Cardiac fibroblast (primary cell): ENCODE data around the gene CPN2.

ENCODE experiments used
- DNase-seq, 2 donors: peaks; one replicate each; pipeline versions ENCODE4 v3.0.0 to v3.0.0-alpha.2; 2010; ENCODE audit warnings: low read depth in 2 of 2
- H3K4me3 ChIP-seq, 2 donors: replicated peaks in 1 of 2; 1 replicate in 1 of 2; 2 replicates in 1 of 2; pipeline ENCODE4 v1.5.1; 2011; ENCODE audit warnings: low read depth in 2 of 2, low read length in 2 of 2, mild to moderate bottlenecking in 2 of 2, moderate library complexity in 1 of 2
- CTCF ChIP-seq: IDR thresholded peaks from one replicate; pipeline ENCODE4 v1.5.1; 2011; ENCODE audit warnings: low read depth, mild to moderate bottlenecking, low read length, inconsistent platforms

The CPN2 gene

GRCh38 chr3:194298331-194299227 is 52.5 kb downstream of the CPN2 start:
- no peak for TF ChIP-seq CTCF
- no peak for DNase-seq

GRCh38 chr3:194296454-194297263 is 54.5 kb downstream of the CPN2 start:
- peak overlapping the region in 1 of 2 donors; percentile 11 for H3K4me3 ChIP-seq
- DNase-seq, result peak; percentile 81 to 95
- TF ChIP-seq CTCF, result no peak

More at GRCh38 chr3:194298331-194299227, 52.5 kb downstream of the CPN2 start:
- H3K4me3 ChIP-seq, result no peak overlapping the region

GRCh38 chr3:194294895-194295214 is 56.3 kb downstream of the CPN2 start:
- no peak for TF ChIP-seq CTCF
- no peak for DNase-seq
- H3K4me3 ChIP-seq, result no peak overlapping the region

- TF ChIP-seq CTCF, result no peak
- no peak overlapping the region for H3K4me3 ChIP-seq
- no peak for DNase-seq
Observed at GRCh38 chr3:194294199-194294894, 56.8 kb downstream of the CPN2 start.

GRCh38 chr3:194293546-194294198 is 57.5 kb downstream of the CPN2 start:
- no peak for DNase-seq
- TF ChIP-seq CTCF, result no peak

GRCh38 chr3:194292331-194292730 is 58.8 kb downstream of the CPN2 start:
- no peak for TF ChIP-seq CTCF
- no peak for DNase-seq
- no peak overlapping the region for H3K4me3 ChIP-seq

More at GRCh38 chr3:194293546-194294198, 57.5 kb downstream of the CPN2 start:
- no peak overlapping the region for H3K4me3 ChIP-seq
